HepG2 (cell line): ENCODE measurements around the gene TUBG1. TPM values are rescaled to one million over a fixed set of nuclear protein-coding genes. Genes with fewer than 3 reads are reported as not detected.

Experiments used
- PRPF4 ChIP-seq: fragments of 200-400 bp; formaldehyde crosslinking; IDR thresholded peaks from 2 replicates; pipeline ENCODE4 v1.6.1; 2016; ENCODE audit warnings: low read length, low read depth; ENCODE audit not compliant: poor library complexity, severe bottlenecking
- RARA ChIP-seq: IDR thresholded peaks from 2 replicates; pipeline ENCODE4 v1.6.1; 2016; ENCODE audit warnings: missing genetic modification reagents, missing compliant biosample characterization
- REXO4 ChIP-seq: sonication (generic); formaldehyde crosslinking; IDR thresholded peaks from 2 replicates; pipeline ENCODE4 v1.8.0; 2022; ENCODE audit warnings: missing genetic modification reagents, mild to moderate bottlenecking, borderline replicate concordance
- U2AF1 ChIP-seq: fragments of 200-400 bp; formaldehyde crosslinking; optimal IDR thresholded peaks from 2 replicates; pipeline ENCODE3; 2017; ENCODE audit warnings: mild to moderate bottlenecking, low read depth, low read length
- ZBTB38 ChIP-seq: sonication (generic); formaldehyde crosslinking; IDR thresholded peaks from 2 replicates; pipeline ENCODE4 v1.5.1; 2020; ENCODE audit warnings: mild to moderate bottlenecking, missing genetic modification reagents
- ZNF253 ChIP-seq: sonication (generic); formaldehyde crosslinking; IDR thresholded peaks from 2 replicates; pipeline ENCODE4 v1.8.0; 2022; ENCODE audit warnings: mild to moderate bottlenecking, missing genetic modification reagents, borderline replicate concordance
- ZNF451 ChIP-seq: sonication (generic); formaldehyde crosslinking; IDR thresholded peaks from 2 replicates; pipeline ENCODE4 v1.5.0; 2020; ENCODE audit warnings: mild to moderate bottlenecking, missing genetic modification reagents
- ZNF543 ChIP-seq: sonication (generic); formaldehyde crosslinking; IDR thresholded peaks from 2 replicates; pipeline ENCODE4 v1.4.0; 2020; ENCODE audit warnings: mild to moderate bottlenecking, missing genetic modification reagents
- polyA plus RNA-seq, 8 experiments: library from polyadenylated mRNA; depleted of rRNA in 3 of 8; stranded (reverse) in 7 of 8; unstranded in 1 of 8; fragments of >200 nt; fragmentation: Illumina TruSeq in 4 of 8; extraction: Trizol in 4 of 8; gene quantifications; 2 replicates each; pipeline versions ENCODE4 v1.2.1 to v1.2.3, GENCODE V29; 2011 to 2016; ENCODE audit warnings: low read depth in 4 of 8, missing spikeins in 1 of 8, mixed read lengths in 1 of 8; ENCODE audit not compliant: insufficient read depth in 1 of 8
- total RNA-seq, 5 experiments: library from RNA; depleted of rRNA; stranded (reverse); fragments of >200 nt; fragmentation: Illumina TruSeq; extraction: Trizol; gene quantifications; 2 replicates each; pipeline ENCODE4 v1.2.3, GENCODE V29; 2016; ENCODE audit warnings: low read depth in 1 of 5
- TF ChIP-seq, protein P1 (sequence below): sonication (generic); formaldehyde crosslinking; IDR thresholded peaks from 2 replicates; pipeline ENCODE4 v1.4.0; 2020; ENCODE audit warnings: missing genetic modification reagents
- TF ChIP-seq, protein P2 (sequence below): sonication (generic); formaldehyde crosslinking; IDR thresholded peaks from 2 replicates; pipeline ENCODE4 v1.4.0; 2020; ENCODE audit warnings: missing genetic modification reagents
- TF ChIP-seq, protein P3 (sequence below): sonication (generic); formaldehyde crosslinking; IDR thresholded peaks from 2 replicates; pipeline ENCODE4 v1.5.0; 2020; ENCODE audit warnings: mild to moderate bottlenecking, missing genetic modification reagents, borderline replicate concordance

The TUBG1 gene
- total and polyA plus RNA-seq, 2 of the 13 experiments (the other 11 are each of a cell fraction or from before 2014, with no cell fraction given): 74.1 to 137 TPM

- TF ChIP-seq, protein P1, sequence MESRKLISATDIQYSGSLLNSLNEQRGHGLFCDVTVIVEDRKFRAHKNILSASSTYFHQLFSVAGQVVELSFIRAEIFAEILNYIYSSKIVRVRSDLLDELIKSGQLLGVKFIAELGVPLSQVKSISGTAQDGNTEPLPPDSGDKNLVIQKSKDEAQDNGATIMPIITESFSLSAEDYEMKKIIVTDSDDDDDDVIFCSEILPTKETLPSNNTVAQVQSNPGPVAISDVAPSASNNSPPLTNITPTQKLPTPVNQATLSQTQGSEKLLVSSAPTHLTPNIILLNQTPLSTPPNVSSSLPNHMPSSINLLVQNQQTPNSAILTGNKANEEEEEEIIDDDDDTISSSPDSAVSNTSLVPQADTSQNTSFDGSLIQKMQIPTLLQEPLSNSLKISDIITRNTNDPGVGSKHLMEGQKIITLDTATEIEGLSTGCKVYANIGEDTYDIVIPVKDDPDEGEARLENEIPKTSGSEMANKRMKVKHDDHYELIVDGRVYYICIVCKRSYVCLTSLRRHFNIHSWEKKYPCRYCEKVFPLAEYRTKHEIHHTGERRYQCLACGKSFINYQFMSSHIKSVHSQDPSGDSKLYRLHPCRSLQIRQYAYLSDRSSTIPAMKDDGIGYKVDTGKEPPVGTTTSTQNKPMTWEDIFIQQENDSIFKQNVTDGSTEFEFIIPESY (CRISPR knock-in tag): peak; percentile 90
- TF ChIP-seq RARA: no peak
- TF ChIP-seq, protein P2, sequence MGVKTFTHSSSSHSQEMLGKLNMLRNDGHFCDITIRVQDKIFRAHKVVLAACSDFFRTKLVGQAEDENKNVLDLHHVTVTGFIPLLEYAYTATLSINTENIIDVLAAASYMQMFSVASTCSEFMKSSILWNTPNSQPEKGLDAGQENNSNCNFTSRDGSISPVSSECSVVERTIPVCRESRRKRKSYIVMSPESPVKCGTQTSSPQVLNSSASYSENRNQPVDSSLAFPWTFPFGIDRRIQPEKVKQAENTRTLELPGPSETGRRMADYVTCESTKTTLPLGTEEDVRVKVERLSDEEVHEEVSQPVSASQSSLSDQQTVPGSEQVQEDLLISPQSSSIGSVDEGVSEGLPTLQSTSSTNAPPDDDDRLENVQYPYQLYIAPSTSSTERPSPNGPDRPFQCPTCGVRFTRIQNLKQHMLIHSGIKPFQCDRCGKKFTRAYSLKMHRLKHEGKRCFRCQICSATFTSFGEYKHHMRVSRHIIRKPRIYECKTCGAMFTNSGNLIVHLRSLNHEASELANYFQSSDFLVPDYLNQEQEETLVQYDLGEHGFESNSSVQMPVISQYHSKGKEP (CRISPR knock-in tag): no peak
- TF ChIP-seq, protein P3, sequence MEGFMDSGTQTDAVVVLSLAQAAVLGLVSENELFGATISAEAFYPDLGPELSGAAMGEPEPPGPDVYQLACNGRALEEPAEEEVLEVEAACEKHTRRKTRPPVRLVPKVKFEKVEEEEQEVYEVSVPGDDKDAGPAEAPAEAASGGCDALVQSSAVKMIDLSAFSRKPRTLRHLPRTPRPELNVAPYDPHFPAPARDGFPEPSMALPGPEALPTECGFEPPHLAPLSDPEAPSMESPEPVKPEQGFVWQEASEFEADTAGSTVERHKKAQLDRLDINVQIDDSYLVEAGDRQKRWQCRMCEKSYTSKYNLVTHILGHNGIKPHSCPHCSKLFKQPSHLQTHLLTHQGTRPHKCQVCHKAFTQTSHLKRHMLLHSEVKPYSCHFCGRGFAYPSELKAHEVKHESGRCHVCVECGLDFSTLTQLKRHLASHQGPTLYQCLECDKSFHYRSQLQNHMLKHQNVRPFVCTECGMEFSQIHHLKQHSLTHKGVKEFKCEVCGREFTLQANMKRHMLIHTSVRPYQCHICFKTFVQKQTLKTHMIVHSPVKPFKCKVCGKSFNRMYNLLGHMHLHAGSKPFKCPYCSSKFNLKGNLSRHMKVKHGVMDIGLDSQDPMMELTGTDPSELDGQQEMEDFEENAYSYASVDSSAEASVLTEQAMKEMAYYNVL (CRISPR knock-in tag): 0 out of 2 replicates have a peak, but pooled peaks have one; percentile 5
- no peak for TF ChIP-seq U2AF1
- TF ChIP-seq ZNF253 (CRISPR knock-in tag): no peak; the same call in 1 of the 2 replicates
- TF ChIP-seq REXO4 (CRISPR knock-in tag): 0 out of 2 replicates have a peak, but pooled peaks have one; percentile 45
- peak; percentile 100 for TF ChIP-seq ZBTB38 (CRISPR knock-in tag)
- TF ChIP-seq ZNF451 (CRISPR knock-in tag): no peak
- no peak for TF ChIP-seq ZNF543 (CRISPR knock-in tag)
- peak; percentile 72 for TF ChIP-seq PRPF4
- TF ChIP-seq, all 625 proteins: peak for 30
These were observed 43.1 kb upstream of the TUBG1 start (continued) for GRCh38 chr17:42566215-42566882.
